ENCODE data around the gene P2RY6.

- TF ChIP-seq CTCF (IDR thresholded peaks at IDR 0.05), result no peak
- no peak for TF ChIP-seq EP300 (IDR thresholded peaks at IDR 0.05)
- no peak for TF ChIP-seq POLR2A (IDR thresholded peaks at IDR 0.05)
These were observed 23.8 kb downstream of the P2RY6 start for GRCh38 chr11:73295996-73296318.

All from stomach (tissue), 4 donors.